Spleen (tissue), 7 donors: ENCODE measurements around the gene RNF7.

Experiments
- POLR2A ChIP-seq, 3 donors: fragments of 450-650 bp; IDR thresholded peaks; one replicate each; pipeline ENCODE4 v1.5.1; 2017; ENCODE audit warnings: antibody characterized with exemption in 3 of 3, mild to moderate bottlenecking in 1 of 3
- POLR2AphosphoS5 ChIP-seq, 3 donors: sonication (generic); formaldehyde crosslinking; IDR thresholded peaks; one replicate each; pipeline ENCODE4 v1.5.1; 2017; ENCODE audit warnings: antibody characterized with exemption in 3 of 3
- TF ChIP-seq, protein P1 (sequence below), 11 experiments: fragments of 200-600 bp in 7 of 11; fragments of 450-650 bp in 4 of 11; sonication (generic) in 4 of 11; IDR thresholded peaks in 8 of 11; conservative IDR thresholded peaks in 3 of 11; 1 replicate in 7 of 11; 2 replicates in 4 of 11; pipeline versions ENCODE4 v1.4.0 to v1.8.0; 2016 to 2021; ENCODE audit warnings: antibody characterized with exemption in 11 of 11, inconsistent platforms in 4 of 11, mild to moderate bottlenecking in 1 of 11
- donor health status: DM: no; HTN: no; CAD: no; lungs with moderate emphysema.
- donor health status: DM: no; HTN: no; CAD: no.
- donor health status: DM: no; HTN: no; CAD: no.

- TF ChIP-seq, protein P1, sequence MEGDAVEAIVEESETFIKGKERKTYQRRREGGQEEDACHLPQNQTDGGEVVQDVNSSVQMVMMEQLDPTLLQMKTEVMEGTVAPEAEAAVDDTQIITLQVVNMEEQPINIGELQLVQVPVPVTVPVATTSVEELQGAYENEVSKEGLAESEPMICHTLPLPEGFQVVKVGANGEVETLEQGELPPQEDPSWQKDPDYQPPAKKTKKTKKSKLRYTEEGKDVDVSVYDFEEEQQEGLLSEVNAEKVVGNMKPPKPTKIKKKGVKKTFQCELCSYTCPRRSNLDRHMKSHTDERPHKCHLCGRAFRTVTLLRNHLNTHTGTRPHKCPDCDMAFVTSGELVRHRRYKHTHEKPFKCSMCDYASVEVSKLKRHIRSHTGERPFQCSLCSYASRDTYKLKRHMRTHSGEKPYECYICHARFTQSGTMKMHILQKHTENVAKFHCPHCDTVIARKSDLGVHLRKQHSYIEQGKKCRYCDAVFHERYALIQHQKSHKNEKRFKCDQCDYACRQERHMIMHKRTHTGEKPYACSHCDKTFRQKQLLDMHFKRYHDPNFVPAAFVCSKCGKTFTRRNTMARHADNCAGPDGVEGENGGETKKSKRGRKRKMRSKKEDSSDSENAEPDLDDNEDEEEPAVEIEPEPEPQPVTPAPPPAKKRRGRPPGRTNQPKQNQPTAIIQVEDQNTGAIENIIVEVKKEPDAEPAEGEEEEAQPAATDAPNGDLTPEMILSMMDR (IDR thresholded peaks at IDR 0.05 in 8 of 11, conservative IDR thresholded peaks at IDR 0.05 in 3 of 11): no peak
- TF ChIP-seq POLR2A (IDR thresholded peaks at IDR 0.05) (no peak), POLR2AphosphoS5 (IDR thresholded peaks at IDR 0.05) (no peak)
These were observed 47.5 kb upstream of the RNF7 start for GRCh38 chr3:141690431-141691072.
